HG03064 (cell line): ENCODE data around the gene MXRA8.

Source experiments
- ATAC-seq: cut with Tn5 transposase; IDR thresholded peaks from one replicate; pipeline ENCODE4 v1.9.1; 2021; ENCODE audit warnings: low read depth; ENCODE audit not compliant: unreplicated experiment

Gene MXRA8

DNA sequence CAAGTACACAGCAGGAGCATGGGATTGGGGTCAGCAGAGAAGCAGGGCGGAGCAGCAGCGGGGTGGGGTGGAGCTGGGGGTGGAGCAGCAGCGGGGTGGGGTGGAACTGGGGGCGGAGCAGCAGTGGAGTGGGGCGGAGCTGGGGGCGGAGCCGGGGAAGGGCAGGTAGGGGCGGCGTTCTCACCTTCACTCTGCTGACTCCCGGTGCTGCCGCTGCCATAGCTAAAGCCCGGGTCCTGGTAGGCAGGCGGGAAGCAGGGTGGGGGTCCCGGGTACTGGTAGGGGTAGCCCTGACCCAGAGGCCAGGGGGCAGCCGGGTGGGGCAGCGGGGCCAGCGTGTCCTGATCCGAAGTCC, 20.6 kb downstream of the MXRA8 start:
- no peak for ATAC-seq

GRCh38 chr1:1336931-1337792, 21.2 kb downstream of the MXRA8 start:
- ATAC-seq, result no peak

GRCh38 chr1:1336446-1336845, 21.9 kb downstream of the MXRA8 start:
- no peak for ATAC-seq

DNA sequence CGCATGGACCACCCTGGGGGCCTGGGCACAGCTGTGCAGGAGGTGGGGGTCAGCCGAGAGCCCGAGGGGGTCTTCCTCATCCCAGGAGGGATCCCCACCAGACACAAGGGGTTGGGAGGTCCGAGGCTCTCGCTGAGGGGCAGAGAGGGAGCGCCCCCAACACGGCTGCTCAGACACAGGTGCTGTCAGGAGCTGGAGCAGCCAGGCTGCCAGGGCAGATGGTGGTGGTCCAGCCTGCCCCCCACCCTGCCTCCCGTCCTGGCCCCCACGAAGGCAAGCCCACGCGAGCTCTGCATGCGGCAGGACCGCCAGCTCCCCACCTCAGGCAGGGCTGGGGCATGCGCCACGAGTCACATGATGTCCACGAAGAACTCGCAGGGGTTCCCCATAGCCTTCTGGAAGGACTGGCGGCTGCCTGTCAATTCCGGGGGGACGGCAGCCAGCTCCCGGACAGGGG, 22.5 kb downstream of the MXRA8 start:
- no peak for ATAC-seq

DNA sequence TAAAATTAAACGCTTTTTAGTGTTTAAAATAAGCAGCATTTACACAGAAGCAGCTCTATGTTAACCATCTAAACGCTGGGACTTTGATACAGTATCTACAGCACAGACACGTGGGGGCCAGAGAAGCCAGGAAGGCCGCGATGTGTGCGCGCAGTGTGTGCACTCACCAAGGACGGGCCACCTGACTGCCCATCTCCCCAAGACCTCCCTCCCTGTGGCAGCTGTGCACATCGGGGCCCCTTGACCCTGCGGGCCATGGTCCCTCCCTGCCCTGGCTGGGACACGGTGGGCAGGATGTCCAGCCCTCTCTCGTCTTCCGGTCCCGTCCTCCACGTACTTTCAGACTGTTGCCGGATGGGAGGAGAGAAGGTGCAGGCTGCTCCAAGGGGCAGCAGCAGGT, 23.1 kb downstream of the MXRA8 start:
- no peak for ATAC-seq

DNA sequence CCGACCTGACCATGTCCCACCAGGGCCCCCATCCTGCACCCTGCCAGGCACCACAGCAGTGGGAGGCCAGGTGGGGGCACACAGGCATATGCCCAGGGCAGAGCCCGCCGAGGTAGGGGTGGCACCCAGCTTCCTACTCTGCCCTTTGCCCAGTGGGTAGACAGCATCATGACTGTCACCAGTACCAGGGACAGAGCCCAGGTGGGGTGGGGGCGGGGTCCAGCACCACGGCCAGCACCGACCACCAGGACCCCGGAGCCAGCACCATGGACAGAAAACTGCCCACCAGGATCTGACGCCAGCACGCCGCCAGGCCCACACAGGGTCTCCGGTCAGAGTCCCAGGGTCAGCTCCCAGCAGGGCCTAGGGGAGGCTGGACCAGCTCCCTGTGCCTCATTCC, 23.5 kb downstream of the MXRA8 start:
- no peak for ATAC-seq

DNA sequence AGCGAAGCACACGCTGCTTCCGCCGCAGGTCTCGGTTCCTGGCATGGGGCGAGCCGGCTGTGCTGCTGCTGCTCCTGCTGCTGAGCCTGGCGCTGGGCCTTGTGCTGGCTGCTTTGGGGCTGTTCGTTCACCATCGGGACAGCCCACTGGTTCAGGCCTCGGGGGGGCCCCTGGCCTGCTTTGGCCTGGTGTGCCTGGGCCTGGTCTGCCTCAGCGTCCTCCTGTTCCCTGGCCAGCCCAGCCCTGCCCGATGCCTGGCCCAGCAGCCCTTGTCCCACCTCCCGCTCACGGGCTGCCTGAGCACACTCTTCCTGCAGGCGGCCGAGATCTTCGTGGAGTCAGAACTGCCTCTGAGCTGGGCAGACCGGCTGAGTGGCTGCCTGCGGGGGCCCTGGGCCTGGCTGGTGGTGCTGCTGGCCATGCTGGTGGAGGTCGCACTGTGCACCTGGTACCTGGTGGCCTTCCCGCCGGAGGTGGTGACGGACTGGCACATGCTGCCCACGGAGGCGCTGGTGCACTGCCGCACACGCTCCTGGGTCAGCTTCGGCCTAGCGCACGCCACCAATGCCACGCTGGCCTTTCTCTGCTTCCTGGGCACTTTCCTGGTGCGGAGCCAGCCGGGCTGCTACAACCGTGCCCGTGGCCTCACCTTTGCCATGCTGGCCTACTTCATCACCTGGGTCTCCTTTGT, 24.7 kb downstream of the MXRA8 start:
- ATAC-seq, result no peak

GRCh38 chr1:1332774-1333480, 25.4 kb downstream of the MXRA8 start:
- no peak for ATAC-seq

DNA sequence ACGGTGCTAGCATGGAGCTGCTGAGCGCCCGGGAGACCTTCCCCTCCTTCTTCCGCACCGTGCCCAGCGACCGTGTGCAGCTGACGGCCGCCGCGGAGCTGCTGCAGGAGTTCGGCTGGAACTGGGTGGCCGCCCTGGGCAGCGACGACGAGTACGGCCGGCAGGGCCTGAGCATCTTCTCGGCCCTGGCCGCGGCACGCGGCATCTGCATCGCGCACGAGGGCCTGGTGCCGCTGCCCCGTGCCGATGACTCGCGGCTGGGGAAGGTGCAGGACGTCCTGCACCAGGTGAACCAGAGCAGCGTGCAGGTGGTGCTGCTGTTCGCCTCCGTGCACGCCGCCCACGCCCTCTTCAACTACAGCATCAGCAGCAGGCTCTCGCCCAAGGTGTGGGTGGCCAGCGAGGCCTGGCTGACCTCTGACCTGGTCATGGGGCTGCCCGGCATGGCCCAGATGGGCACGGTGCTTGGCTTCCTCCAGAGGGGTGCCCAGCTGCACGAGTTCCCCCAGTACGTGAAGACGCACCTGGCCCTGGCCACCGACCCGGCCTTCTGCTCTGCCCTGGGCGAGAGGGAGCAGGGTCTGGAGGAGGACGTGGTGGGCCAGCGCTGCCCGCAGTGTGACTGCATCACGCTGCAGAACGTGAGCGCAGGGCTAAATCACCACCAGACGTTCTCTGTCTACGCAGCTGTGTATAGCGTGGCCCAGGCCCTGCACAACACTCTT, 26.2 kb downstream of the MXRA8 start:
- no peak for ATAC-seq

- ATAC-seq, result no peak
Measured at GRCh38 chr1:1331068-1331965, 27.0 kb downstream of the MXRA8 start, which contains the start of gene TAS1R3. TSS of gene TAS1R3 (plus strand) at chr1:1331280. CDS start at chr1:1331346, 66 bp downstream.

- no peak for ATAC-seq
Measured at GRCh38 chr1:1330366-1331067, 27.8 kb downstream of the MXRA8 start.

GRCh38 chr1:1329304-1330210, 28.8 kb downstream of the MXRA8 start:
- ATAC-seq, result no peak

GRCh38 chr1:1328254-1328653, 30.1 kb downstream of the MXRA8 start:
- no peak for ATAC-seq

DNA sequence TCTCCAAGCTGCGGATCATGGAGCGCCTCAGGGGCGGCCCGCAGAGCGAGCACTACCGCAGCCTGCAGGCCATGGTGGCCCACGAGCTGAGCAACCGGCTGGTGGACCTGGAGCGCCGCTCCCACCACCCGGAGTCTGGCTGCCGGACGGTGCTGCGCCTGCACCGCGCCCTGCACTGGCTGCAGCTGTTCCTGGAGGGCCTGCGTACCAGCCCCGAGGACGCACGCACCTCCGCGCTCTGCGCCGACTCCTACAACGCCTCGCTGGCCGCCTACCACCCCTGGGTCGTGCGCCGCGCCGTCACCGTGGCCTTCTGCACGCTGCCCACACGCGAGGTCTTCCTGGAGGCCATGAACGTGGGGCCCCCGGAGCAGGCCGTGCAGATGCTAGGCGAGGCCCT, 31.1 kb downstream of the MXRA8 start:
- no peak for ATAC-seq

- ATAC-seq, result no peak
Measured at GRCh38 chr1:1326075-1326605, 32.2 kb downstream of the MXRA8 start.

DNA sequence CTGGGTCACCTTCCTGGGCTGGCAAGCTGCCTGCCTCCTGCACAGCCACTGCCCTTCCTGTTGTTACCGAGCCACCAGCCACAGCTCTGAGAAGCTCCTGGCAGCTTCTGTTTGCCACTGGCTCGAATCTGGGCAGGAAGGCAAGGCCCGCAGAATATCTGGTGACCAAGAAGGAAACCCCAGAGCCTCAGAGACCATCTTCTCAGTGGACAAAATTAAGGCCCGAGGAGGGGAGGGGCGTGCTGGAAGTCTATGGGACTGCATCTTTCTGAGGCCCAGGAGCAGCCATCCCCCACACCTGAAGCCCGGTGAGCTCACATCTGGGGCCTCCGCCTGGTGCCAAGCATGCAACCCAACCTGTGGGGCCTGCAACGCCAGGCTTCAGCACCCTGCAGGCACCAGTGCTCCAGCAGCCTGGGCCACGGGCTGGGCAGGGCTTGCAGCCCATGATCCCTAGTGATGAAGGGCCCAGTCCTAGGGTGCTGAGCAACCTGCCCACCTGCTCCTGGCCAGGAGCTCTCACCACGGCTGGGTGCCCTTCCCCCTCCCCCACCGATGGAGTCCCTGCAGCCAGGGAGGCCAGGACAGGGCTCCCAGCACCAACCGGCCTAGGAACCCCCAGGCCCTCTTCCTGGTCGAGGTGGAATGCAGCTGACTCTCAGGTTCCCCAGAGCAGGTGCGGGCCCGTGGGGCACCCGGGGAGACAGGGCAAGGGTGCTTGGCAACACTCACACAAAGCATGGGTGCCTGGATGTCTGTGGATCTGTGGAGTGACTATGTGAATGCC, 32.9 kb downstream of the MXRA8 start:
- ATAC-seq, result no peak
